Body of pancreas (tissue), 4 donors: ENCODE data around the gene LMX1A.

Experiments
- POLR2A ChIP-seq, 3 donors: fragments of 450-650 bp; IDR thresholded peaks; one replicate each; pipeline ENCODE4 v1.6.1; 2016; ENCODE audit warnings: antibody characterized with exemption in 3 of 3, mild to moderate bottlenecking in 2 of 3
- TF ChIP-seq, protein P1 (sequence below), 7 experiments: fragments of 450-650 bp in 4 of 7; fragments of 200-600 bp in 3 of 7; sonication (generic) in 3 of 7; IDR thresholded peaks; one replicate each; pipeline ENCODE4 v1.5.1; 2016 to 2019; ENCODE audit warnings: antibody characterized with exemption in 7 of 7

DNA sequence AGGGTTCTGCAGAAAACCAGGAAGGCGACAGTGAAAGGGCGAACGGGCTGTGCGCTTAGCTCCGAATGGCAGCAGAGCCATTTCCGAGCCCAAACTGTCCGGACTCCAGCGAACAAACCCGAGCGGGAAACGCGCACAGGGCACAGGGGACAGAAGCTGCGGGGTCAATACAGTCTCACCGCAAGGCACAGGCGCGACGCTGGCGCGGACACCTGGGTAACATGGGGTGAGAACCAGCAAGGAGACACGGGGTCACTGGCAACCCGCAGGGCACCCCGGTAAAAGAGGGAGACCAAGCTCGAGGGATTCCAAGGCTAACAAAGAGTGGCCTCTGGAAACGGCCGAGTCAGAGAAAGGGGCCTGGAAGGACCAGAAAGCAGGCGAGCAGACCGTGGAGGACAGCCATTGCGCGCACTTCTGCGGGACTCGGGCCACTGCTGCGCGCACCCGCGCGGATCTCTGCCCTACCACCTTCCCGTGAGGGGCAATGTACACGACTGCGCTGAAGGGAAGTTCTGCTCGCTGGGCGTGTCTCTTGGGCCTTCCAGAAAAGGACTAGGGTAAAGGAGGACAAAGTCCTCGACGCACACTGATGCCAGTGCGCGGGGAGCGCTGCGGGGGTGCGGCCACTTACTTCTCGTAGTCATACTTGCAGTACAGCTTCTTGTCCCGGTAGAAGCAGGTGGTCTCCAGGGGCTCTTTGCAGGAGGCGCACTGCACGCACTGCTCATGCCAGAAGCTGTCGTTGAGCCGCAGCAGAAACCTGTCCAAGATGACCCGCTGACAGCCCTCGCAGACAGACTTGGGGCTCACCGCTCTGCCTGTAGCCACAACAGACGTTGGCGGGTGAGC lies 3.8 kb downstream of the LMX1A start:
- no peak for TF ChIP-seq POLR2A (IDR thresholded peaks at IDR 0.05)
- TF ChIP-seq, protein P1, sequence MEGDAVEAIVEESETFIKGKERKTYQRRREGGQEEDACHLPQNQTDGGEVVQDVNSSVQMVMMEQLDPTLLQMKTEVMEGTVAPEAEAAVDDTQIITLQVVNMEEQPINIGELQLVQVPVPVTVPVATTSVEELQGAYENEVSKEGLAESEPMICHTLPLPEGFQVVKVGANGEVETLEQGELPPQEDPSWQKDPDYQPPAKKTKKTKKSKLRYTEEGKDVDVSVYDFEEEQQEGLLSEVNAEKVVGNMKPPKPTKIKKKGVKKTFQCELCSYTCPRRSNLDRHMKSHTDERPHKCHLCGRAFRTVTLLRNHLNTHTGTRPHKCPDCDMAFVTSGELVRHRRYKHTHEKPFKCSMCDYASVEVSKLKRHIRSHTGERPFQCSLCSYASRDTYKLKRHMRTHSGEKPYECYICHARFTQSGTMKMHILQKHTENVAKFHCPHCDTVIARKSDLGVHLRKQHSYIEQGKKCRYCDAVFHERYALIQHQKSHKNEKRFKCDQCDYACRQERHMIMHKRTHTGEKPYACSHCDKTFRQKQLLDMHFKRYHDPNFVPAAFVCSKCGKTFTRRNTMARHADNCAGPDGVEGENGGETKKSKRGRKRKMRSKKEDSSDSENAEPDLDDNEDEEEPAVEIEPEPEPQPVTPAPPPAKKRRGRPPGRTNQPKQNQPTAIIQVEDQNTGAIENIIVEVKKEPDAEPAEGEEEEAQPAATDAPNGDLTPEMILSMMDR (IDR thresholded peaks at IDR 0.05): no peak
